HG03159 (cell line): ENCODE data around the gene SLC4A1AP.

ENCODE experiments used
- ATAC-seq: cut with Tn5 transposase; IDR thresholded peaks from one replicate; pipeline ENCODE4 v1.9.1; 2021; ENCODE audit warnings: mild to moderate bottlenecking, moderate library complexity; ENCODE audit not compliant: unreplicated experiment

Gene SLC4A1AP

GRCh38 chr2:27697660-27698059 lies 34.0 kb downstream of the SLC4A1AP start:
- no peak for ATAC-seq

GRCh38 chr2:27701676-27702075 lies 38.0 kb downstream of the SLC4A1AP start:
- ATAC-seq, result no peak

- ATAC-seq, result no peak
These were observed 38.6 kb downstream of the SLC4A1AP start for GRCh38 chr2:27702302-27702701.

- no peak for ATAC-seq
These were observed 40.1 kb downstream of the SLC4A1AP start for GRCh38 chr2:27703638-27704341.

GRCh38 chr2:27704342-27704876 lies 40.7 kb downstream of the SLC4A1AP start:
- no peak for ATAC-seq

GRCh38 chr2:27705851-27706622 lies 42.3 kb downstream of the SLC4A1AP start:
- ATAC-seq, result no peak

- no peak for ATAC-seq
These were observed 44.0 kb downstream of the SLC4A1AP start for GRCh38 chr2:27707462-27708256.

GRCh38 chr2:27708257-27708654 lies 44.6 kb downstream of the SLC4A1AP start:
- ATAC-seq, result no peak

GRCh38 chr2:27708666-27709065 lies 45.0 kb downstream of the SLC4A1AP start:
- no peak for ATAC-seq

GRCh38 chr2:27709326-27709725 lies 45.6 kb downstream of the SLC4A1AP start:
- no peak for ATAC-seq

- ATAC-seq, result no peak
These were observed 46.4 kb downstream of the SLC4A1AP start for GRCh38 chr2:27709960-27710575.

GRCh38 chr2:27710640-27711430 lies 47.1 kb downstream of the SLC4A1AP start:
- ATAC-seq, result no peak

GRCh38 chr2:27711804-27712203 lies 48.1 kb downstream of the SLC4A1AP start:
- ATAC-seq, result no peak

- ATAC-seq, result no peak
These were observed 48.8 kb downstream of the SLC4A1AP start for GRCh38 chr2:27712522-27712921.

- no peak for ATAC-seq
These were observed 49.5 kb downstream of the SLC4A1AP start for GRCh38 chr2:27713201-27713600.

GRCh38 chr2:27714053-27714452 lies 50.4 kb downstream of the SLC4A1AP start:
- no peak for ATAC-seq

GRCh38 chr2:27714851-27715291 lies 51.2 kb downstream of the SLC4A1AP start:
- no peak for ATAC-seq

GRCh38 chr2:27715318-27716210 lies 51.9 kb downstream of the SLC4A1AP start:
- no peak for ATAC-seq
